GM18951 (cell line): ENCODE measurements around the gene INPP5D.

Source experiments
- POLR2A ChIP-seq: IDR thresholded peaks from 4 replicates; pipeline ENCODE4 v1.6.1; 2011; ENCODE audit warnings: mild to moderate bottlenecking; ENCODE audit not compliant: insufficient read length, insufficient read depth; ENCODE audit errors: extremely low read depth
- in situ Hi-C: fragments of 300-500 bp; cut with MboI; formaldehyde crosslinking; loops from one replicate; pipeline ENCODE4 v1.12.0; 2022; ENCODE audit warnings: low sequenced_read_pairs, mixed read lengths, inconsistent platforms; ENCODE audit not compliant: unreplicated experiment

The INPP5D gene

DNA sequence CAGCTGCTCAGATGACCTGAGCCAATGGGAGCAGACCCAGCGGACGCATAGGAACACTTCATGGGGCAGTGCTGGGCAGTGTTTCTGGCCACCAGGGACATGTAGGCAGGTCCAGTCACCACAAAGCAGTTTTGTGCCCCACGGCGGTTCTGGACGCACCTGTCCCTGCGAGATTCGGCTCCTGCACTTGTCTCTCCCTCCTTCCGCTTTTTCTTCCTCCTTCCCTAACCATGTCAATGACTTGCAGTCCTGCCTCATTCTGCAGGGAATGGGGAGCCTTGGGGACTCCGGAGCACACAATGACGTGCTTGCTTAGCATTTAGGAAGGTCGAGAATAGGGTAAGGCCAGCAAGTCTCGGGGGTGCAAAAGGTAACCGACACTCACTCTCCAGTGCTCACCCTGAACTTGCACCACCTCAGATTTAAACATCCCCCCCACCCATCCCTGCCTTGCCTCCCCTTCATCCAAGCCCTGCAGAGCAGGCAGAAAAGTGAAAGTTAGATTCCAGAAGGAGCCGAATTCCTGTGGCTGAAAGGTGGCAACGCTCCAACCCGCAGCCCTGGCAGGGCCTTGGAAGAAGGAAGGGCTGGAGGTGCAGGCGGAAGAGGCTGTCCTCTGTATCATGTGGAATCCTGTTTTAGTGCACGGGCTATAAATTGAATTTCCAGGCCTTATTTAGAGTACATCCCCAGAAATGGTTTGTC, 150.9 kb downstream of the INPP5D start:
- in situ Hi-C loops = no loop called here
- no peak for TF ChIP-seq POLR2A

DNA sequence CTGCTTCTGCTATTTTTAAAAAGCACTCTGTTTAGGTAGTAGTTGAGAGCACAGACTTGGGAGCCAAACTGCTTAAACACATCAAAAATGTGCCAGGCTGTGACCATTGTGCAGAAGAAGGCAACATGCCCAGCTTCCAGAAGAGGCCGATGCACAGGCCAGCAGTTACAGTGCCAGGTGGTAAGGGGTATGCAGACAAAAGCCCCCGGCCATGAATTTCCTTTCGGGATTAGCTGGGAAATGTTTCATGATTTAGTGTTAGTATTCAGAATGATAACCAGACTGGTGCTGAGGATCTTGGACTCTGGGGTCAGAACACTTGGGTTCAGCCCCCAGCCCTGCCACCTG, 151.4 kb downstream of the INPP5D start:
- no peak for TF ChIP-seq POLR2A
- in situ Hi-C loops = no loop called here

DNA sequence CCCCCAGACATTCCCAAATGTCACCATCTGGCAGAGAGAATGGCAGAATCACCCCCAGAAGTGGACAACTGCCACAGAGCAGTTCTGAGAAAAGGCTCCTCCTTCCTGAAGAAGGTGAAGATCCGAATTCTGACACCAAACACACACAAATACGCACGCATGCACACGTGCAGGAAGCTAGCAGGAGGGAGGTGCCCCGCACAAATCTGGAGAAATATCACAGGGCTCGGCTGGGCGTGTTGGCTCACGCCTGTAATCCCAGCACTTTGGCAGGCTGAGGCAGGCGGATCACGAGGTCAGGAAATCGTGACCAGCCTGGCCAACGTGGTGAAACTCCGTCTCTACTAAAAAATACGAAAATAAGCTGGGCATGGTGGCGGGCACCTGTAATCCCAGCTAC, 152.9 kb downstream of the INPP5D start:
- TF ChIP-seq POLR2A = no peak
- in situ Hi-C loops = no loop called here

DNA sequence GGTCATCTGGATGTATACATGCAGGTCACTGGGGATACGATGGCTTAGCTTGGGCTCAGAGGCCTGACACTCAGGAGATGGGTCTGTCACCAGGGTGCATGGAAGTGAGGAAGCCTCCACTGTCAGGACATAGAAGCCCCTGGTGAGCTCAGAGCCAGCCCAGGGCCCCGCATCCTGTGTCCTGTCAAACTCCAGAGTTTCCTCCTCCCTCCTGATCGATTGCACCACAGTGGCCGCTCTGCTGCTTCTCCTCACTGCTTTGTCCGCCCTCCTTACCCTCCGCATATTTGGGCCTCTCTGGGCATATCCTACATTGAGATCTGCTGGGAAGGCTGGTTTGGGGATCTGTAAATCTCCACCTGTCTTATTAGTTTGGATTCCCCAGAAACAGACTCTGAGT, 153.8 kb downstream of the INPP5D start:
- TF ChIP-seq POLR2A = no peak
- in situ Hi-C loops = no loop called here

DNA sequence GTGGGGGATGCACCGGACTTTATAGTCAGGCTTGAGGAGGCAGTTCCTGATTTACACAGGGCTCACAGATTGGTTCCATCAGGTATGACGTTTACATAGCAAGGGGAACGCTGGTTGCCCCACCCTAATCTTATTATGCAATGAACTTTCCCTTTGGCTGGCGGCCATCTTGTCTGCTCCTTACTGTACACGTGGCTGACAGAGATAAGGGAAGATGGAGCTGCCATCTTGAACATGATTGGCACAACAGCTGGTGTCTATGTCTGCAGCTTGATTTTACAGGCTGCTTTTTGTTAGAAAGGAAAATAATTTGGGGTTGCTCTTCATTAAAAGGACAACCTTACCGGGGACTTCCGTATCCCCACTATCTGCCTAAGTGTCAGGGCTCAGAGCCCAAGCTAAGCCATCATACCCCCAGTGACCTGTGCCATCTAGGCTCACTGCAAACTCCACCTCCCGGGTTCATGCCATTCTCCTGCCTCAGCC, 157.8 kb downstream of the INPP5D start:
- no peak for TF ChIP-seq POLR2A
- in situ Hi-C loops = no loop called here

DNA sequence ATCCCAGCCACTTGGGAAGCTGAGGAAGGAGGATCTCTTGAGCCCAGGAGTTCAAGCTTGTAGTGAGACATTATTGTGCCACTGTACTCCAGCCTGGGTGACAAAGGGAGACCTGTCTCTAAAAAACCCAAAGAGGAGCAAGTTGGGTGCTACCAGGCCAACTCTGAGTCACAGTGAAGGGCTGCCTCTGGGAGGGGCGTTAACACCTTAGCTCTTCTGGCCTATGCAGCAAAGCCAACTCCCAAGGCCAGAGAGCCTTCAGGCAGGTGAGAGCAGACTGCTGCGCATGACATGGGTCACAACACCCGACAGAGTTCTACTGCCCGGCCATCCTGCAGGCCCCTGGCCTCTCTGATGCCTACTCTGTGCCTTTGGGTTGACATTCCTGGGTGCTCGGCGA, 158.7 kb downstream of the INPP5D start:
- in situ Hi-C loops = no loop called here
- no peak for TF ChIP-seq POLR2A

DNA sequence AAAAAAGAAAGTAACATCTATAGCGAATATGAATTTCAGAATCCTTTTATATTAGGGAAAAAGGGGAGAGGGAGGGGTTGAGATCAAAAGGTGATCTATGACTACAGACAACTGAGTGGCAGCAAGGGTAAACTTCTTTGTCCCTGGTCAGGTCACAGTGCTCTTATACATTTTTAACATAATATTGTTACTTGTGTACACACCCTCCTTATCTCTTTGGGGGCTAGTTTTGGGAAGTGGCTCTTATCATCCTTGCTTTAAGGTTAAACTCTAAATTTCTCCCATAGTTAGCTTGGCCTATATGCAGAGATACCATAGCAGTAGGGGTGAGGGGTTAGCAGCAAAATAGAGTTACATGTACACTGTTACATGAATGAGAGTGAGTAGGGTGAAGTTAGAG, 159.7 kb downstream of the INPP5D start:
- no peak for TF ChIP-seq POLR2A
- in situ Hi-C loops = no loop called here

DNA sequence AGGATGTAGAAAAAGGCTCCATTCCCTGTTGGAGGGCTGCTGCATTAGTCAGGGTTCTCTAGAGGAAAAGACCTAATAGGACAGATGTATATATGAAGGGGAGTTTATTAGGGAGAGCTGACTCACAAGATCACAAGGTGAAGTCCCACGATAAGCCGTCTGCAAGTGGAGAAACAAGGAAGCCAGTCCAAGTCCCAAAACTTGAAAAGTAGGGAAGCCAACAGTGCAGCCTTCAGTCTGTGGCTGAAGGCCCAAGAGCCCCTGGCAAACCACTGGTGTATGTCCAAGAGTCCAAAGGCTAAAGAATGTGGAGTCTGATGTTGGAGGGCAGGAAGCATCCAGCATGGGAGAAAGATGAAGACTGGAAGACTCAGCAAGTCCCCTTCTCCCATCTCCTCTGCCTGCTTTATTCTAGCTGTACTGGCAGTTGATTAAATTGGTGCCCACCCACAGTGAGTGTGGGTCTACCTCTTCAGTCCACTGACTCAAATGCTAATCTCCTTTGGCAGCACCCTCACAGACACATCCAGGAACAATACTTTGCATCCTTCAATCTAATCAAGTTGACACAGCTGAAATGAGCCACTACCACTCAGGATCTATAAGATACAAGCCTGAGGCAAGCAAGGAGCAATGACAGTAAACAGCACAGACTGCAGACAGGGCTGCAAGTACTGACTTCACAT, 161.4 kb downstream of the INPP5D start:
- no peak for TF ChIP-seq POLR2A
- in situ Hi-C loops = no loop called here

DNA sequence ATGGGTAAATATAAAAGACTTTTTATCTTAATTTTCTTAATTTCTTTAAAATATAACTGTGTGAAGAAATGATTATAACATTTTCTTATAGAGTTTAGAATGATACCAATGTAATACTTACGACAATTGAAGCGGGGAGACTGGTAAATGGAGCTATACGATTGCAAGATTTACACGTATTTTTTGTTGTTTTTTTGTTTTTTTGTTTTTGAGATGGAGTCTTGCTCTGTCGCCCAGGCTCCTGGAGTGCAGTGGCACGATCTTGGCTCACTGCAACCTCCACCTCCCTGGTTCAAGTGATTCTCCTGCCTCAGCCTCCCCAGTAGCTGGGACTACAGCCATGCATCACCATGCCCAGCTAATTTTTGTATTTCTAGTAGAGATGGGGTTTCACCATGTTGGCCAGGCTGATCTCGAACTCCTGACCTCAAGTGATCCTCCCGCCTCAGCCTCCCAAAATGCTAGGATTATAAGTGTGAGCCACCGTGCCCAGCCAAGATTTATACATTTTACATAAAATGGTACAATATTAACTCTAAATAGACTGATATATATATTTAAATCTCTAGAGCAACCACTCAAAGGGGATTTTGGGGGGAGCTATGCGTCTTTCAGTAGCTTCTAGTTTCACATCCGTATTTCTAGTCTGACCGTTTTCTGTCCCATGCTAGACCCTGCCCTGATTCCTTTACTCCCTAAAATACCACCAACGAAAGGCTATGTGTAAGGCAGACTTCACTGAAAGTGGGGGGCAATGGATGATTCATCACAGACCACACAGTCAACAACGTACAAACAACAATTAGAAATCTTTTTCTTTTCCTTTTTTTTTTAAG, 163.1 kb downstream of the INPP5D start:
- in situ Hi-C loops = no loop called here
- no peak for TF ChIP-seq POLR2A

DNA sequence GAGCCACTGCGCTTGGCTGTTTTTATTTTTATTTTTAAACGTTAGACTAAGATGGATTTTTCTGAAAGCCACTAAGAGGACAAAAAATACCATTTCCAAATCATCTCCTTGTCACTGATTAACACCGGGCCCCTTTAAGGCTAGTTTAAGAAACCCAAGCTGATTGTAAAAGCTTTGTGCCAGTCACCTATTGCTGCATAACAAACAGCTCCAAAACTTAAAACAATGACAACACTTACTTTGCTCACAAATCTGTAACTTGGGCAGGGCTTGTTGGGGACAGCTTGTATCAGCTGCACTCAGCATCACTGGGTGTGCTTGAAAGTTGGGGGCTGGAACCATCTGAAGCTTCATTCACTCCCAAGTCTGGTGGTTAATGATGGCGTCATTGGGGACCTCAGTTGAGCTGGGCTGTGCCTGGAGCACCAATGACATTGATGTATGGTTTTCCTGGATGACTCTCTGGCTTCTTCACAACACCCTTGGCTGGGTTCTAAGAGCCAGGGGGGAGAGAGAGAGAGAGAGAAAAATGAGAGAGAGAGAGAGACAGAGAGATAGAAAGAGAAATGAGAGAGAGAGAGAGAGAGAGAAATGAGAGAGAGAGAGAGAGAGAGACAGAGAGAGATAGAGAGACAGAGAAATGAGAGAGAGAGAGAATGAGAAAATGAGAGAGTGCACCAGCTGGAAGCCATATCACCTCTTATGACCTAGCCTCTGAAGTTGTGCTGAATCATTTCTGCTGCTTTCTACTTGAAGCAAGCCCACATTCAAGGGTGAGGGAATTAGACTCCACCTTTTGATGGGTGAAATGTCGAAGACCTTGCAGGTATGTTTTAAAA, 165.3 kb downstream of the INPP5D start:
- TF ChIP-seq POLR2A = no peak
- in situ Hi-C loops = no loop called here

DNA sequence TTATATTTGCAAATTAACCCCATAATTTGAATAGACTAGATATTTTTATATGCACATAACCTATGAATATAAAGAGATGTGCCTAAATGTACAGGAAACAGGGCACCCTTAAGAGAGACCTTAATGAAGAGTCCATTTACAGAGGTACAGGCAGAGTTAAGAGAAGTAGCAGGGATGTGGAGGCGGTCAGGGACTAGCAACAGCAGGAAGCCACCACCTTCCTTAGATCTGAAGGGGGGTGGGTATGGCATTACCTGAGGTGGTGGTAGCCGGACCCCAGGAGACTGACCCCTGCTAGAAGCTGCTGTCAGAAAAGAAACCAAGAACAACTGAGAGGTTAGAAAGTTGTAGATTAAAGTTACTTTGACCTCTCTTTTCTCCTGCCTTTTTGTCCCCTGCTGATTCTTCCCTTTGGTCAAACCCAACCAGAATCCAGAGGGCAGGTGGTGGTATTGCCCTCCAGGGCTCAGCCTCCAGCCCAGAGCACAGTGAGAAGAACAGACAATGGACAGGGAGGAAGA, 166.4 kb downstream of the INPP5D start:
- TF ChIP-seq POLR2A = no peak
- in situ Hi-C loops = no loop called here

DNA sequence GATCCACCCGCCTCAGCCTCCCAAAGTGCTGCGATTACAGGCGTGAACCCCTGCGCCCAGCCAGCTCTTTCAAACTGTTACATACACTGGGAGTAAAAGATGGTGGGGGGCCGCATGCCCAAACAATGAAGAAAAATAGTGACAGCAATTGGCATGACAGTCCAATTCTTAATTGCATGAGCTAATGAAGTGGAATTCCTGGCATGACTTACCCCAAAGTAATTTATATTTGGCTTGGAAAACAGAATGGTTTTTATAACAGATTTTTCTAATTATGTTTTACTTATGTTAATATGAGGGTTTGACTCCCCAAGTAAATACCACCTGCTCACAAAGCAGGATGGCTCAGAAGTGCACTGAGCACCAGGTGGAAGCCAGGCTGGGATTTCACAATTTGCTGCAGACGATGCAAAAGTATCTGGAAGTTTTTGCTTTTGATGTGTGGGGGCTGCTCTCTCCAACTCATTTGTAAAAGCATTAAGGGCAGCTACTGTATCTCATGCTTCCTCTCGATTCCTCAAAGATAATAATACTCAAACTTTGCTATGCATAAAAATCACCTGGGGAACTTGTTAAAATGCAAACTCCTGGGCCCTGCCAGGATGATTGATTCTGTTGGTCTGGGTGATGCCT, 167.3 kb downstream of the INPP5D start:
- in situ Hi-C loops = no loop called here
- TF ChIP-seq POLR2A = no peak
